Body of pancreas (tissue), 4 donors: ENCODE results near the gene FECH.

Source experiments
- POLR2A ChIP-seq, 3 donors: fragments of 450-650 bp; IDR thresholded peaks; one replicate each; pipeline ENCODE4 v1.6.1; 2016; ENCODE audit warnings: antibody characterized with exemption in 3 of 3, mild to moderate bottlenecking in 2 of 3
- TF ChIP-seq, protein P1 (sequence below), 7 experiments: fragments of 450-650 bp in 4 of 7; fragments of 200-600 bp in 3 of 7; sonication (generic) in 3 of 7; IDR thresholded peaks; one replicate each; pipeline ENCODE4 v1.5.1; 2016 to 2019; ENCODE audit warnings: antibody characterized with exemption in 7 of 7

DNA sequence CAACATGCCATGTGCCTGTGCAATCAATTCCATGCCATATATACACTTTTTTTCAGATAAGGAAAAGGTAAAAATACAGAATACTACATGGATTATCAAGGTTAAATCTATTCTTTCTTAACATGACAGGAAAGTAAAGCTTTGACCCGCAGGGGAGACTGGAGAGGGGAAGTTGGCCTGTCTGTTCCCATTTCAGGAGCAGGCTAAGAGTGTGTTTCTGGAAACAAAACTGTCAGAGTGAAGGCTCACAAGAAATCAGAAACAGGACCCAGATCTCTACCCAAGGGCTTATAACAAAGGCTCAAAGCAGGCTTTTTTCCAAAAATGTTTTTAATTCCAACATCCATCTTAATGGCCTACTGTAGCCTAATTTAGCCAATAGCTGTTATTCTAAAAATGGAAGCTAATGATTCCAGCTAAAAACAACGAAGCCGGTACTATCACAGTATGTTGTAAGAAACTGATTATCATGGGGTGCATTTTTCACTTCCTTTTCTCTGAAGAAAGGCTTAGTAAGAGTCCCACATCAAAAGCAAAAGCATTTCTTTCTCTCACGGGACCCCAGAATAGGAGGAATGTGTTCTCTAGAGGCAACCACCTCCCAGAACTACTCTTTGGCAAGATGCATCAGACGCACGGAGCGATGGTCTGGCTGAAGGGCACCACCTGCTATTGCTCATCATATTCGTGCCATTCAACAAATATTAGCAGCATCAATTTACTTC is 41.4 kb downstream of the FECH start:
- TF ChIP-seq, protein P1, sequence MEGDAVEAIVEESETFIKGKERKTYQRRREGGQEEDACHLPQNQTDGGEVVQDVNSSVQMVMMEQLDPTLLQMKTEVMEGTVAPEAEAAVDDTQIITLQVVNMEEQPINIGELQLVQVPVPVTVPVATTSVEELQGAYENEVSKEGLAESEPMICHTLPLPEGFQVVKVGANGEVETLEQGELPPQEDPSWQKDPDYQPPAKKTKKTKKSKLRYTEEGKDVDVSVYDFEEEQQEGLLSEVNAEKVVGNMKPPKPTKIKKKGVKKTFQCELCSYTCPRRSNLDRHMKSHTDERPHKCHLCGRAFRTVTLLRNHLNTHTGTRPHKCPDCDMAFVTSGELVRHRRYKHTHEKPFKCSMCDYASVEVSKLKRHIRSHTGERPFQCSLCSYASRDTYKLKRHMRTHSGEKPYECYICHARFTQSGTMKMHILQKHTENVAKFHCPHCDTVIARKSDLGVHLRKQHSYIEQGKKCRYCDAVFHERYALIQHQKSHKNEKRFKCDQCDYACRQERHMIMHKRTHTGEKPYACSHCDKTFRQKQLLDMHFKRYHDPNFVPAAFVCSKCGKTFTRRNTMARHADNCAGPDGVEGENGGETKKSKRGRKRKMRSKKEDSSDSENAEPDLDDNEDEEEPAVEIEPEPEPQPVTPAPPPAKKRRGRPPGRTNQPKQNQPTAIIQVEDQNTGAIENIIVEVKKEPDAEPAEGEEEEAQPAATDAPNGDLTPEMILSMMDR (IDR thresholded peaks at IDR 0.05): no peak
- no peak for TF ChIP-seq POLR2A (IDR thresholded peaks at IDR 0.05)
